Measurements from ENCODE around the gene RPL27A. TPM values are rescaled to one million over a fixed set of nuclear protein-coding genes. Genes with fewer than 3 reads are reported as not detected.

RPL27A gene
- total and polyA plus RNA-seq, 3 donors from 2014 or later = 340 to 1,052 (median 586) TPM

GRCh38 chr11:8722809-8723208 lies 40.2 kb downstream of the RPL27A start:
- Histone ChIP-seq H3K9me3 (no peaks in the 10 kb centered on the region), H3K36me3 (ENCODE audit: low read depth, missing control alignments) (no peaks in the 10 kb centered on the region), H3K4me3 (no peak overlapping the region), H3K4me1 (peaks cover 73% of the 10 kb centered on the region), H3K27ac (peak overlapping the region in 1 of 2 donors; percentile 85), H3K27me3 (no peaks in the 10 kb centered on the region)
- WGBS, 2 donors = 70 to 84% methylated on average over 3 of the region's 3 CpGs
- no peak for TF ChIP-seq CTCF (IDR thresholded peaks at IDR 0.05)
- TF ChIP-seq POLR2A (IDR thresholded peaks at IDR 0.05) = no peak
- intact Hi-C loops (cut with DNase I; ENCODE audit: low total_unique reads) = loop anchor here (10.0 kb wide), 1 partner anchor 82 kb away; no protein-coding TSS in a partner anchor
- no peak for DNase-seq

DNA sequence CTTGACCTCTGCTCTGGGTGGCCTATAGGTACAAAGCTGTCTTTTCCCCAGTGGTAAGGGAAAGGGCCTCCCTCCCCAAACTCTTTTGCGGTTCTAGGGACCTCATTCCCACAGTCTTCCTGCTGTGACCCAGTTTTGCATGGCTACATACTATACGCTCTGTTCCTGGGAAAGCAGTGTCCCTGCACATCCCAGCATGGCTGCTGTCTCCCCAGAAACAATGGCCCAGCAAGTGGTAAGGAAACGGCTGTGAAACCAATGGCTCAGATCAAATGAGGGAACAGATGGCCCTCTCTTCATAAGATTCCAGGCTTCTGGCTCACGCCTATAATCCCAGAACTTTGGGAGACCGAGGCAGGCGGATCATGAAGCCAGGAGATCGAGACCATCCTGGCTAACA lies 41.1 kb downstream of the RPL27A start:
- DNase-seq = no peak
- H3K4me1 ChIP-seq = peaks cover 74% of the 10 kb centered on the region
- H3K9me3 ChIP-seq = no peaks in the 10 kb centered on the region
- intact Hi-C loops (cut with DNase I; ENCODE audit: low total_unique reads) = loop anchor here (10.0 kb wide), 1 partner anchor 81 kb away; no protein-coding TSS in a partner anchor
- 81 to 87% methylated on average over 6 to 7 of the region's 7 CpGs for WGBS, 2 donors
- no peak overlapping the region for H3K4me3 ChIP-seq
- no peaks in the 10 kb centered on the region for H3K27me3 ChIP-seq
- peak overlapping the region in 1 of 2 donors; percentile 85 for H3K27ac ChIP-seq
- no peak for TF ChIP-seq POLR2A (IDR thresholded peaks at IDR 0.05)
- no peak for TF ChIP-seq CTCF (IDR thresholded peaks at IDR 0.05)
- H3K36me3 ChIP-seq (ENCODE audit: low read depth, missing control alignments) = no peaks in the 10 kb centered on the region

DNA sequence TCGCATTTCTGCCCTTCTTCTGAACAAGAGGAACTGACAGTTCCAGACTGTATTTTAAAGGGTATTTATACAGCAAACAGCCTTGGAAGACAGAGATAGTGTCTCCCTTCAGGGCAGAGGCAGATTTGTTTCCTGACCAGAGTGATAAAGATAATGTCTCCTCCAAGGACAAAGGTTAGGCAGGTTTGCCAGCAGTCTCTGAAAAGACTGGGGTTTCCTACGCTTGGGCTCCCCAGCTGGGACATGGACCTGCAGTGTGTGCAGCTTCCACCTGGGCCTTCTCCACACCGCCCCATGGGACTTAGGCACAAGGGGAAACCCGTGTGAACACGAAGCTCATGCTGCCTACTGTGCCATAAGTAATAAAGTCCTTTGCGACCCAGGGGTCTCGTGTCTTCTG lies 42.1 kb downstream of the RPL27A start:
- Histone ChIP-seq H3K27ac (peak overlapping the region; percentile 3 to 85), H3K4me1 (peaks cover 74% of the 10 kb centered on the region), H3K36me3 (ENCODE audit: low read depth, missing control alignments) (no peaks in the 10 kb centered on the region), H3K9me3 (no peaks in the 10 kb centered on the region), H3K4me3 (no peak overlapping the region), H3K27me3 (no peaks in the 10 kb centered on the region)
- TF ChIP-seq CTCF (IDR thresholded peaks at IDR 0.05) (no peak), POLR2A (IDR thresholded peaks at IDR 0.05) (no peak)
- 48 to 73% methylated on average over 6 to 7 of the region's 7 CpGs for WGBS, 2 donors
- intact Hi-C loops (cut with DNase I; ENCODE audit: low total_unique reads) = loop anchor here (10.0 kb wide), 1 partner anchor 80 kb away; no protein-coding TSS in a partner anchor
- no peak for DNase-seq

DNA sequence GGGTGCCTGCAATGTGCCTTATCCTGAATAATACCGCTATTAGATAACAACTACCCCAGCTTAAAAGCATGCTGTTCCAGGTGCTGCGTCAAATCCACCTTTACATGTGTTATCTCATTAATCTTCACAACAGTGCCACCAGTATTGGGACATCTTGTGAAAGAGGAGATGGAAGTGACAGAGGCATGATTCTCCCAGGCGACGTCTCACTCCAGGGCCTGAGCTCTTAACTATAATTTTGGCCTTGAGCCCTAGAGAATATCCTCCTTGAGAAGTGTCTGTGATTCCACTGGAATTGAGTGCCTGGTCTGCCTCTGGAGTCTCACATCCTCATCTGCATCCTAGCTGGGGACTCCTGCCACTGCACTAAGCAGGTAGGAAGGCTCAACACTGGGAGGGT lies 43.8 kb downstream of the RPL27A start:
- peak overlapping the region in 1 of 2 donors; percentile 52 for H3K27ac ChIP-seq
- no peak for DNase-seq
- peaks cover 60% of the 10 kb centered on the region for H3K4me1 ChIP-seq
- no peak overlapping the region for H3K4me3 ChIP-seq
- TF ChIP-seq CTCF (IDR thresholded peaks at IDR 0.05) (no peak), POLR2A (IDR thresholded peaks at IDR 0.05) (no peak)
- H3K27me3 ChIP-seq = no peaks in the 10 kb centered on the region
- no peaks in the 10 kb centered on the region for H3K36me3 ChIP-seq (ENCODE audit: low read depth, missing control alignments)
- H3K9me3 ChIP-seq = no peaks in the 10 kb centered on the region
- intact Hi-C loops (cut with DNase I; ENCODE audit: low total_unique reads) = loop anchor here (10.0 kb wide), 1 partner anchor 78 kb away; no protein-coding TSS in a partner anchor
- WGBS, 2 donors = 67 to 72% methylated on average over 4 of the region's 4 CpGs

- no peaks in the 10 kb centered on the region for H3K36me3 ChIP-seq (ENCODE audit: low read depth, missing control alignments)
- no peak for TF ChIP-seq CTCF (IDR thresholded peaks at IDR 0.05)
- no peak for TF ChIP-seq POLR2A (IDR thresholded peaks at IDR 0.05)
- no peak for DNase-seq
- no peaks in the 10 kb centered on the region for H3K27me3 ChIP-seq
- H3K4me3 ChIP-seq = no peak overlapping the region
- intact Hi-C loops (cut with DNase I; ENCODE audit: low total_unique reads) = loop anchor here (10.0 kb wide), 1 partner anchor 76 kb away; no protein-coding TSS in a partner anchor
- 27 to 32% methylated on average over 4 of the region's 4 CpGs for WGBS, 2 donors
- H3K4me1 ChIP-seq = peaks cover 59% of the 10 kb centered on the region
- no peaks in the 10 kb centered on the region for H3K9me3 ChIP-seq
- H3K27ac ChIP-seq = peak overlapping the region; percentile 47 to 52
Measured at GRCh38 chr11:8728563-8728962, 46.0 kb downstream of the RPL27A start.

Data from testis (tissue), 3 donors.